ENCODE measurements around the gene PPM1A.
A peak's percentile ranks its signal among the peaks of the same experiment; 100 is the strongest.

PPM1A gene

GRCh38 chr14:60323199-60323896 lies 74.3 kb downstream of the PPM1A start:
- no peak overlapping the region for H3K4me3 ChIP-seq (ENCODE audit: low read length, poor library complexity, severe bottlenecking)
- no peaks in the 10 kb centered on the region for H3K27me3 ChIP-seq (ENCODE audit: insufficient read depth, low read length, poor library complexity, severe bottlenecking)
- H3K4me2 ChIP-seq (ENCODE audit: low read depth, low read length, poor library complexity, severe bottlenecking) = no peak overlapping the region
- 0 out of 2 replicates have a peak overlapping the region, but pooled peaks have one; percentile 6 for H2AFZ ChIP-seq (ENCODE audit: low read length)
- H3K4me1 ChIP-seq (ENCODE audit: insufficient read depth, low read length, poor library complexity, severe bottlenecking) = peaks cover 4% of the 10 kb centered on the region
- H3K79me2 ChIP-seq (ENCODE audit: insufficient read depth, low read length) = no peaks in the 10 kb centered on the region
- H3K36me3 ChIP-seq (ENCODE audit: insufficient read depth, low read length) = no peaks in the 10 kb centered on the region
- H3K9me2 ChIP-seq (replicated peaks; ENCODE audit: low read depth, low read length) = no peaks in the 10 kb centered on the region
- H3K9me3 ChIP-seq (ENCODE audit: insufficient read depth, low read depth, low read length) = no peaks in the 10 kb centered on the region
- no peaks in the 10 kb centered on the region for H4K20me1 ChIP-seq (ENCODE audit: insufficient read depth, low read length, poor library complexity, severe bottlenecking)
- H3F3A ChIP-seq (ENCODE audit: low read depth) = no peaks in the 10 kb centered on the region
- no peak overlapping the region for H3K9ac ChIP-seq (ENCODE audit: low read depth, low read length, poor library complexity, severe bottlenecking)
- no peak for TF ChIP-seq CTCF (conservative IDR thresholded peaks at IDR 0.05; ENCODE audit: low read length)
- no peak for TF ChIP-seq EZH2phosphoT487 (IDR thresholded peaks at IDR 0.05; ENCODE audit: borderline replicate concordance)

- Histone ChIP-seq H3K36me3 (ENCODE audit: insufficient read depth, low read length) (no peaks in the 10 kb centered on the region), H3K79me2 (ENCODE audit: insufficient read depth, low read length) (no peaks in the 10 kb centered on the region), H3K27me3 (ENCODE audit: insufficient read depth, low read length, poor library complexity, severe bottlenecking) (no peaks in the 10 kb centered on the region), H3K4me3 (ENCODE audit: low read length, poor library complexity, severe bottlenecking) (no peak overlapping the region), H3K9ac (ENCODE audit: low read depth, low read length, poor library complexity, severe bottlenecking) (no peak overlapping the region), H3K9me3 (ENCODE audit: insufficient read depth, low read depth, low read length) (no peaks in the 10 kb centered on the region), H2AFZ (ENCODE audit: low read length) (no peak overlapping the region), H4K20me1 (ENCODE audit: insufficient read depth, low read length, poor library complexity, severe bottlenecking) (no peaks in the 10 kb centered on the region), H3K9me2 (replicated peaks; ENCODE audit: low read depth, low read length) (no peaks in the 10 kb centered on the region), H3K4me2 (ENCODE audit: low read depth, low read length, poor library complexity, severe bottlenecking) (no peak overlapping the region), H3K4me1 (ENCODE audit: insufficient read depth, low read length, poor library complexity, severe bottlenecking) (peaks cover 12% of the 10 kb centered on the region), H3F3A (ENCODE audit: low read depth) (no peaks in the 10 kb centered on the region)
- TF ChIP-seq CTCF (conservative IDR thresholded peaks at IDR 0.05; ENCODE audit: low read length) = no peak
Observed at GRCh38 chr14:60324837-60325236, 75.8 kb downstream of the PPM1A start.

- Histone ChIP-seq H3K9ac (ENCODE audit: low read depth, low read length, poor library complexity, severe bottlenecking) (no peak overlapping the region), H3K27me3 (ENCODE audit: insufficient read depth, low read length, poor library complexity, severe bottlenecking) (no peaks in the 10 kb centered on the region), H3K4me2 (ENCODE audit: low read depth, low read length, poor library complexity, severe bottlenecking) (no peak overlapping the region), H4K20me1 (ENCODE audit: insufficient read depth, low read length, poor library complexity, severe bottlenecking) (no peaks in the 10 kb centered on the region), H3K4me3 (ENCODE audit: low read length, poor library complexity, severe bottlenecking) (no peak overlapping the region), H3K36me3 (ENCODE audit: insufficient read depth, low read length) (no peaks in the 10 kb centered on the region), H2AFZ (ENCODE audit: low read length) (peak overlapping the region; percentile 15; the same call in 1 of the 2 replicates), H3K9me3 (ENCODE audit: insufficient read depth, low read depth, low read length) (no peaks in the 10 kb centered on the region), H3F3A (ENCODE audit: low read depth) (no peaks in the 10 kb centered on the region), H3K79me2 (ENCODE audit: insufficient read depth, low read length) (no peaks in the 10 kb centered on the region), H3K9me2 (replicated peaks; ENCODE audit: low read depth, low read length) (no peaks in the 10 kb centered on the region), H3K4me1 (ENCODE audit: insufficient read depth, low read length, poor library complexity, severe bottlenecking) (peaks cover 17% of the 10 kb centered on the region)
- TF ChIP-seq EZH2phosphoT487 (IDR thresholded peaks at IDR 0.05; ENCODE audit: borderline replicate concordance) = no peak
- no peak for TF ChIP-seq CTCF (conservative IDR thresholded peaks at IDR 0.05; ENCODE audit: low read length)
Observed at GRCh38 chr14:60326274-60326673, 77.3 kb downstream of the PPM1A start.

Measured in Loucy (cell line).